ENCODE results near the gene DENND2D. TPM values are rescaled to one million over a fixed set of nuclear protein-coding genes. Genes with fewer than 3 reads are reported as not detected.
"Not testable (repeated sequence)": the region's sequence is repeated elsewhere in the genome, so short reads cannot be mapped to it uniquely, and the experiment has no call there.

Gene DENND2D
- polyA plus RNA-seq, 1 donor (not counting 4 experiments of a cell fraction or from before 2014, with no cell fraction given), result 7.8 TPM

- H3K27me3 ChIP-seq (ENCODE audit: control insufficient read depth, extremely low read depth, insufficient read depth, low read length), result no peaks in the 10 kb centered on the region
- no peaks in the 10 kb centered on the region for H3K9me3 ChIP-seq (ENCODE audit: control insufficient read depth, low read depth, low read length)
- no peak overlapping the region for H3K4me2 ChIP-seq (ENCODE audit: control insufficient read depth, extremely low read depth, insufficient read depth, low read depth, low read length)
- no peak for DNase-seq (ENCODE audit: low read depth, low spot score)
- H3K27ac ChIP-seq (ENCODE audit: control insufficient read depth, insufficient read depth, low read length), result no peak overlapping the region
- no peak overlapping the region for H2AFZ ChIP-seq (ENCODE audit: control insufficient read depth, low read length)
- no peak overlapping the region for H3K9ac ChIP-seq (ENCODE audit: control insufficient read depth, extremely low read depth, insufficient read depth, low read length)
- no peaks in the 10 kb centered on the region for H4K20me1 ChIP-seq (ENCODE audit: control insufficient read depth, extremely low read depth, insufficient read depth, low read length)
- no peak for TF ChIP-seq EZH2 (IDR thresholded peaks at IDR 0.05; ENCODE audit: low read length)
- no peak for TF ChIP-seq CTCF (optimal IDR thresholded peaks at IDR 0.05 in 1 of 3, IDR thresholded peaks at IDR 0.05 in 1 of 3, conservative IDR thresholded peaks at IDR 0.05 in 1 of 3; ENCODE audit: extremely low read depth in 1 of 3, insufficient read depth in 2 of 3, low read length in 3 of 3)
- H3K9me1 ChIP-seq (ENCODE audit: control insufficient read depth, extremely low read depth, insufficient read depth, low read length), result no peaks in the 10 kb centered on the region
- no peak for FAIRE-seq
- dilution Hi-C loops (cut with MboI; ENCODE audit: extremely low pct_ligation_motif_present, low sequenced_read_pairs), result no loop called here
- peaks cover 28% of the 10 kb centered on the region for H3K4me1 ChIP-seq (ENCODE audit: control insufficient read depth, extremely low read depth, insufficient read depth, low read length)
- H3K4me3 ChIP-seq (ENCODE audit: control insufficient read depth in 2 of 3, extremely low read depth in 1 of 3, insufficient read depth in 2 of 3, low read depth in 1 of 3, low read length in 3 of 3), result no peak overlapping the region
- H3K36me3 ChIP-seq (ENCODE audit: control insufficient read depth in 2 of 2, extremely low read depth in 1 of 2, insufficient read depth in 2 of 2, low read length in 2 of 2), result no peaks in the 10 kb centered on the region
- no peaks in the 10 kb centered on the region for H3K79me2 ChIP-seq (ENCODE audit: control insufficient read depth, insufficient read depth, low read length)
Measured at GRCh38 chr1:111216751-111217150, 16.3 kb upstream of the DENND2D start.

GRCh38 chr1:111215285-111215684 lies 14.8 kb upstream of the DENND2D start:
- peak overlapping the region; percentile 52 for H3K27ac ChIP-seq (ENCODE audit: control insufficient read depth, insufficient read depth, low read length)
- dilution Hi-C loops (cut with MboI; ENCODE audit: extremely low pct_ligation_motif_present, low sequenced_read_pairs); FAIRE-seq: not testable (repeated sequence)

GRCh38 chr1:111214884-111215283 lies 14.4 kb upstream of the DENND2D start:
- Histone ChIP-seq H3K79me2 (ENCODE audit: control insufficient read depth, insufficient read depth, low read length) (no peaks in the 10 kb centered on the region), H2AFZ (ENCODE audit: control insufficient read depth, low read length) (no peak overlapping the region), H3K4me2 (ENCODE audit: control insufficient read depth, extremely low read depth, insufficient read depth, low read depth, low read length) (peak overlapping the region; percentile 27), H3K9me1 (ENCODE audit: control insufficient read depth, extremely low read depth, insufficient read depth, low read length) (no peaks in the 10 kb centered on the region), H3K9me3 (ENCODE audit: control insufficient read depth, low read depth, low read length) (no peaks in the 10 kb centered on the region), H3K27ac (ENCODE audit: control insufficient read depth, insufficient read depth, low read length) (peak overlapping the region; percentile 52), H3K27me3 (ENCODE audit: control insufficient read depth, extremely low read depth, insufficient read depth, low read length) (no peaks in the 10 kb centered on the region), H3K4me1 (ENCODE audit: control insufficient read depth, extremely low read depth, insufficient read depth, low read length) (peaks cover 28% of the 10 kb centered on the region), H3K36me3 (ENCODE audit: control insufficient read depth in 2 of 2, extremely low read depth in 1 of 2, insufficient read depth in 2 of 2, low read length in 2 of 2) (no peaks in the 10 kb centered on the region), H3K4me3 (ENCODE audit: control insufficient read depth in 2 of 3, extremely low read depth in 1 of 3, insufficient read depth in 2 of 3, low read depth in 1 of 3, low read length in 3 of 3) (no peak overlapping the region), H3K9ac (ENCODE audit: control insufficient read depth, extremely low read depth, insufficient read depth, low read length) (peak overlapping the region; percentile 29), H4K20me1 (ENCODE audit: control insufficient read depth, extremely low read depth, insufficient read depth, low read length) (no peaks in the 10 kb centered on the region)
- FAIRE-seq (no peak), DNase-seq (ENCODE audit: low read depth, low spot score) (no peak)
- dilution Hi-C loops (cut with MboI; ENCODE audit: extremely low pct_ligation_motif_present, low sequenced_read_pairs), result no loop called here
- TF ChIP-seq EZH2 (IDR thresholded peaks at IDR 0.05; ENCODE audit: low read length), result no peak
- no peak for TF ChIP-seq CTCF (optimal IDR thresholded peaks at IDR 0.05 in 1 of 3, IDR thresholded peaks at IDR 0.05 in 1 of 3, conservative IDR thresholded peaks at IDR 0.05 in 1 of 3; ENCODE audit: extremely low read depth in 1 of 3, insufficient read depth in 2 of 3, low read length in 3 of 3)

More at GRCh38 chr1:111215285-111215684, 14.8 kb upstream of the DENND2D start:
- not testable (repeated sequence) for H3K27me3 ChIP-seq (ENCODE audit: control insufficient read depth, extremely low read depth, insufficient read depth, low read length); H4K20me1 ChIP-seq (ENCODE audit: control insufficient read depth, extremely low read depth, insufficient read depth, low read length); H3K36me3 ChIP-seq (ENCODE audit: control insufficient read depth in 2 of 2, extremely low read depth in 1 of 2, insufficient read depth in 2 of 2, low read length in 2 of 2); H3K9me3 ChIP-seq (ENCODE audit: control insufficient read depth, low read depth, low read length); H3K4me3 ChIP-seq (ENCODE audit: control insufficient read depth in 2 of 3, extremely low read depth in 1 of 3, insufficient read depth in 2 of 3, low read depth in 1 of 3, low read length in 3 of 3); DNase-seq (ENCODE audit: low read depth, low spot score); H3K9ac ChIP-seq (ENCODE audit: control insufficient read depth, extremely low read depth, insufficient read depth, low read length); H3K9me1 ChIP-seq (ENCODE audit: control insufficient read depth, extremely low read depth, insufficient read depth, low read length); H2AFZ ChIP-seq (ENCODE audit: control insufficient read depth, low read length); H3K79me2 ChIP-seq (ENCODE audit: control insufficient read depth, insufficient read depth, low read length)
- peaks cover 24% of the 10 kb centered on the region for H3K4me1 ChIP-seq (ENCODE audit: control insufficient read depth, extremely low read depth, insufficient read depth, low read length)
- H3K4me2 ChIP-seq (ENCODE audit: control insufficient read depth, extremely low read depth, insufficient read depth, low read depth, low read length), result peak overlapping the region; percentile 27
